CD4-positive, alpha-beta T cell (primary cell): ENCODE results near the gene HMGB1. TPM values are rescaled to one million over a fixed set of nuclear protein-coding genes. Genes with fewer than 3 reads are reported as not detected.

Experiments used
- ATAC-seq: fragments of 200-7000 bp; cut with Tn5 transposase; one replicate; pipeline ENCODE4 v1.10.0; 2022; ENCODE audit warnings: mild to moderate bottlenecking; ENCODE audit not compliant: poor library complexity
- CTCF ChIA-PET: fragments of 350-600 bp; sonication (Branson Sonifier 250); formaldehyde crosslinking; loops from one replicate; lab custom pipeline; 2021; ENCODE audit warnings: antibody characterized with exemption, inconsistent platforms; lab: Charles Lee
- POLR2A ChIA-PET: fragments of 350-600 bp; sonication (Branson Sonifier 250); formaldehyde crosslinking; loops from one replicate; lab custom pipeline; 2021; ENCODE audit warnings: antibody characterized with exemption, inconsistent platforms; lab: Charles Lee
- DNase-seq, 14 experiments: peaks; one replicate each; pipeline ENCODE4 v3.0.0-alpha.2; 2013 to 2020; ENCODE audit warnings: mixed read lengths in 2 of 14
- H3K27ac ChIP-seq, 2 donors: one replicate each; pipeline versions ENCODE4 v1.5.1 to v1.7.0; 2013; ENCODE audit warnings: low read length in 2 of 2, low read depth in 1 of 2, mild to moderate bottlenecking in 1 of 2
- H3K27me3 ChIP-seq, 2 experiments: 1 replicate in 1 of 2; 2 replicates in 1 of 2; pipeline versions ENCODE4 v1.6.1 to v1.7.0; 2013; ENCODE audit warnings: low read length in 2 of 2, control low read depth in 1 of 2, mild to moderate bottlenecking in 1 of 2, moderate library complexity in 1 of 2; ENCODE audit not compliant: insufficient read depth in 2 of 2, control insufficient read depth in 1 of 2
- H3K36me3 ChIP-seq: one replicate; pipeline ENCODE4 v1.6.1; 2013; ENCODE audit warnings: low read length, control low read depth; ENCODE audit not compliant: insufficient read depth
- H3K4me1 ChIP-seq: one replicate; pipeline ENCODE4 v1.6.1; 2013; ENCODE audit warnings: low read length, control low read depth; ENCODE audit not compliant: insufficient read depth
- H3K4me3 ChIP-seq: one replicate; pipeline ENCODE4 v1.5.1; 2013; ENCODE audit warnings: mild to moderate bottlenecking, low read length, moderate library complexity
- H3K9me3 ChIP-seq, 2 experiments: 1 replicate in 1 of 2; 2 replicates in 1 of 2; pipeline versions ENCODE4 v1.6.1 to v1.7.0; 2013; ENCODE audit warnings: low read length in 2 of 2, mild to moderate bottlenecking in 2 of 2, control low read depth in 1 of 2, moderate library complexity in 1 of 2; ENCODE audit not compliant: control insufficient read depth in 1 of 2, insufficient read depth in 1 of 2
- H3K27ac Mint-ChIP-seq: one replicate; pipeline ENCODE4 v1.8.0; 2020; ENCODE audit warnings: mixed read lengths
- H3K27me3 Mint-ChIP-seq: one replicate; pipeline ENCODE4 v1.8.0; 2021; ENCODE audit warnings: mixed read lengths
- H3K36me3 Mint-ChIP-seq: one replicate; pipeline ENCODE4 v1.8.0; 2021; ENCODE audit warnings: low read depth, mixed read lengths
- H3K4me1 Mint-ChIP-seq: one replicate; pipeline ENCODE4 v1.8.0; 2021; ENCODE audit warnings: low read depth, mixed read lengths
- H3K4me3 Mint-ChIP-seq: one replicate; pipeline ENCODE4 v1.8.0; 2020; ENCODE audit warnings: mild to moderate bottlenecking, mixed read lengths
- H3K9me3 Mint-ChIP-seq: one replicate; pipeline ENCODE4 v1.8.0; 2020; ENCODE audit warnings: mixed read lengths
- CTCF ChIP-seq: fragments of 200-600 bp; IDR thresholded peaks from one replicate; pipeline ENCODE4 v1.8.0; 2022; ENCODE audit warnings: antibody characterized with exemption, mild to moderate bottlenecking
- intact Hi-C, 2 experiments: fragments of 100-400 bp; cut with DNase I in 1 of 2; cut with micrococcal nuclease in 1 of 2; formaldehyde crosslinking; loops; one replicate each; pipeline versions ENCODE4 v1.15.1 to v1.9.0; 2023 to 2025; cut with DNase I, micrococcal nuclease
- polyA plus RNA-seq, 2 donors: library from polyadenylated mRNA; unstranded; fragments of 120-200 nt; gene quantifications; one replicate each; pipeline ENCODE4 v1.2.1, GENCODE V29; 2013
- total RNA-seq, 174 experiments: library from RNA in 2 of 174; stranded (reverse) in 2 of 174; gene quantifications; one replicate each; pipeline ENCODE4 v1.2.3 and lab custom pipeline; 2021 to 2026

HMGB1 gene
- total RNA-seq, result 100 to 1,000 TPM; 448 to 465 TPM
- 426 TPM for polyA plus RNA-seq (2013, experiment 1 of 2)
- polyA plus RNA-seq (2013, experiment 2 of 2), result 401 TPM
- 113 to 891 (median 367) reads per million in 172 experiments for total RNA-seq (lab: John Stamatoyannopoulos, UW)

- TF ChIP-seq CTCF, result no peak
- intact Hi-C loops, result loop anchor here (1.0 to 10.0 kb wide), 9 partner anchors 87 to 871 kb away; partner anchors contain the start of genes USPL1 (in 2 of the 2), HSPH1 (in 1 of the 2), KATNAL1 (in 1 of the 2) and SLC7A1 (in 1 of the 2)
- Mint-ChIP-seq H3K4me3 (peak within 1 kb of the TSS; percentile 95), H3K4me1 (peaks cover 37% of the 10 kb centered on the region), H3K27me3 (peaks cover 6% of the 10 kb centered on the region), H3K27ac (peak within 1 kb of the TSS; percentile 98), H3K36me3 (peaks cover 44% of the 10 kb centered on the region), H3K9me3 (no peaks in the 10 kb centered on the region)
- Histone ChIP-seq H3K4me1 (peaks cover 11% of the 10 kb centered on the region), H3K4me3 (peak within 1 kb of the TSS; percentile 69), H3K27me3 (no peaks in the 10 kb centered on the region), H3K36me3 (peaks cover 19% of the 10 kb centered on the region), H3K9me3 (no peaks in the 10 kb centered on the region), H3K27ac (peak within 1 kb of the TSS in 1 of 2 donors; percentile 96)
- ChIA-PET CTCF (interaction anchor here (0.9 kb wide), 1 partner anchor 91 kb away, joined by 3 read pairs; no protein-coding TSS in a partner anchor), POLR2A (interaction anchor here (0.5 to 3.8 kb wide), 22 partner anchors 17 to 616 kb away, joined by 3 to 119 read pairs (median 6); partner anchors contain the start of genes UBE2L5, UBL3 and USPL1)
- DNase-seq (peak; percentile 92 to 98 (median 94)), ATAC-seq (peak; percentile 86)
These were observed at the start of gene HMGB1 for GRCh38 chr13:30465593-30466357. HMGB1 (minus strand) TSS chr13:30465936; CDS start chr13:30463680, 2,256 bp downstream.

GRCh38 chr13:30510811-30511371 is 45.2 kb upstream of the HMGB1 start:
- Mint-ChIP-seq H3K4me1 (no peaks in the 10 kb centered on the region), H3K9me3 (no peaks in the 10 kb centered on the region), H3K36me3 (no peaks in the 10 kb centered on the region), H3K27me3 (no peaks in the 10 kb centered on the region), H3K27ac (no peak overlapping the region), H3K4me3 (no peak overlapping the region)
- CTCF ChIA-PET, result no interaction called here
- no peaks in the 10 kb centered on the region for H3K27me3 ChIP-seq
- no peaks in the 10 kb centered on the region for H3K4me1 ChIP-seq
- ATAC-seq, result no peak
- no peaks in the 10 kb centered on the region for H3K36me3 ChIP-seq
- H3K27ac ChIP-seq, result no peak overlapping the region
- POLR2A ChIA-PET, result no interaction called here
- H3K9me3 ChIP-seq, result no peaks in the 10 kb centered on the region
- TF ChIP-seq CTCF, result no peak
- intact Hi-C loops, result no loop called here
- no peak overlapping the region for H3K4me3 ChIP-seq
- DNase-seq, result no peak

GRCh38 chr13:30510091-30510490 is 44.4 kb upstream of the HMGB1 start:
- no peak for TF ChIP-seq CTCF
- ChIA-PET CTCF (no interaction called here), POLR2A (interaction anchor here (0.6 kb wide), 1 partner anchor 202 kb away, joined by 4 read pairs; no protein-coding TSS in a partner anchor)
- no peaks in the 10 kb centered on the region for H3K9me3 Mint-ChIP-seq
- H3K4me1 Mint-ChIP-seq, result no peaks in the 10 kb centered on the region
- H3K4me3 Mint-ChIP-seq, result no peak overlapping the region
- Histone ChIP-seq H3K4me3 (no peak overlapping the region), H3K36me3 (no peaks in the 10 kb centered on the region), H3K27ac (no peak overlapping the region), H3K9me3 (no peaks in the 10 kb centered on the region), H3K27me3 (no peaks in the 10 kb centered on the region), H3K4me1 (no peaks in the 10 kb centered on the region)
- H3K27ac Mint-ChIP-seq, result no peak overlapping the region
- intact Hi-C loops, result no loop called here
- H3K27me3 Mint-ChIP-seq, result no peaks in the 10 kb centered on the region
- ATAC-seq (no peak), DNase-seq (no peak)
- no peaks in the 10 kb centered on the region for H3K36me3 Mint-ChIP-seq
